ENCODE results near the gene ZNF507.

Gene ZNF507

DNA sequence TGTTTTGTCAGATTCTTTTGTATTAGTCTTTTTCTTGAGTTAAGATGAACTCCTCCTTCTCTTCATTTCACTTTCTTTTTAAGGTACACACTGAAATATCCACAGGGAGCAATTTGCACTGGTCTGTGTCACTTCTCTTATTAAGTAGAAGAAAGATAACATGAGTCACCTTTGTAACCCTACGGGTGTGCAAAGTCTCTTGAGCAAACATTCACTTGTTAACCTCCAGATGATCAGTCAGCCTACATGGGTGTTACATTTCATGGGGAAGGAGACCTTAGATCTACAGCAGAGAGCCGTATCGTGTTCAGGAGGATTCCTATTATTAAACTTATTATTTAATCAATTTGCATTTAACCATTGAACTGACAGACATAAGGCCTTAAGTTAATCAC lies 5.1 kb downstream of the ZNF507 start:
- TF ChIP-seq PAX5 (IDR thresholded peaks at IDR 0.05; ENCODE audit: insufficient read depth, low read length, severe bottlenecking) (no peak), POU2F2 (IDR thresholded peaks at IDR 0.05; ENCODE audit: low read depth, low read length) (no peak), TAF1 (IDR thresholded peaks at IDR 0.05; ENCODE audit: low read depth, low read length) (no peak), SPI1 (IDR thresholded peaks at IDR 0.05; ENCODE audit: low read depth, low read length) (no peak), POLR2AphosphoS5 (IDR thresholded peaks at IDR 0.05; ENCODE audit: low read depth, low read length) (no peak), POLR2A (IDR thresholded peaks at IDR 0.05; ENCODE audit: low read depth, low read length) (no peak)
- FAIRE-seq (no peak), DNase-seq (ENCODE audit: insufficient read length, low spot score) (no peak)

DNA sequence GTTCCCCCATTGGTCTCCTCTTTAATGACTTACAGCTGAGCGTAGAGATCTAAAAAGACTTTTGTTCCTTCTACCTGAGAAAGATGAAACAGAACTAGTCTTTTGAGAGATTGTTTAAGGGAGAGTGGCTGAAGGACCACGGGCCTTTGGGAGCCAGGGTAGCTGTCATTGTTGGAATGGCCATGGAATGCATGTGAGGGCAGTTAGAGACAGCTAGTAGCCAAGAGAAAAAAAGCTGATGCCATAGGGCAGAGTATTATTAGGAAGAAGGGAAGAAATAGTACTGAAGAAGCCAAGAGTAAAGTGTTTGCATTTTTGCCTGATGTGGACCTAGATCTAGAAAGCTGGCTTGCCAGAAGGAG lies 5.6 kb downstream of the ZNF507 start:
- no peak for DNase-seq (ENCODE audit: insufficient read length, low spot score)
- FAIRE-seq: no peak
- no peak for TF ChIP-seq POLR2A (IDR thresholded peaks at IDR 0.05; ENCODE audit: low read depth, low read length)
- no peak for TF ChIP-seq POU2F2 (IDR thresholded peaks at IDR 0.05; ENCODE audit: low read depth, low read length)
- TF ChIP-seq PAX5 (IDR thresholded peaks at IDR 0.05; ENCODE audit: insufficient read depth, low read length, severe bottlenecking): no peak
- TF ChIP-seq TAF1 (IDR thresholded peaks at IDR 0.05; ENCODE audit: low read depth, low read length): no peak
- no peak for TF ChIP-seq SPI1 (IDR thresholded peaks at IDR 0.05; ENCODE audit: low read depth, low read length)
- no peak for TF ChIP-seq POLR2AphosphoS5 (IDR thresholded peaks at IDR 0.05; ENCODE audit: low read depth, low read length)

DNA sequence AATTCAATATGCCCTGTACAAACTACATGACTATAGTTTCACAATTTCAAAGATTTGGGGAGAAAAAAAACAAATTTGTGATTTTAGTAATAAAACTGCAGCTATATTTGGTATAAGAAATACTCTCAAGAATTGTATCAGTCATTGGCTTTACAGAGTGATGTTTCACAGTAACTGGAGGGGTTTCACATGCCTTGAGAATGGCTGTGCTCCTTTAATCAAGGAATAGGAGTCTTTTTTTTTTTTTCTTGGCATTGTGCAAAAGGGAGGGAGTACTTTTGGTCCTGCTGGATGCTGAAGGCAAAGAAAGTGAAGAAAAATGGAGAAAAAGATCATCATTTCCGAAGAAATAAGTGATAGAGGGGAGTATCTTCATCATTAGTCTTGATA lies 6.8 kb downstream of the ZNF507 start:
- FAIRE-seq (no peak), DNase-seq (ENCODE audit: insufficient read length, low spot score) (no peak)
- TF ChIP-seq TAF1 (IDR thresholded peaks at IDR 0.05; ENCODE audit: low read depth, low read length): no peak
- no peak for TF ChIP-seq PAX5 (IDR thresholded peaks at IDR 0.05; ENCODE audit: insufficient read depth, low read length, severe bottlenecking)
- TF ChIP-seq POLR2AphosphoS5 (IDR thresholded peaks at IDR 0.05; ENCODE audit: low read depth, low read length): no peak
- TF ChIP-seq POLR2A (IDR thresholded peaks at IDR 0.05; ENCODE audit: low read depth, low read length): no peak
- TF ChIP-seq POU2F2 (IDR thresholded peaks at IDR 0.05; ENCODE audit: low read depth, low read length): no peak
- no peak for TF ChIP-seq SPI1 (IDR thresholded peaks at IDR 0.05; ENCODE audit: low read depth, low read length)

DNA sequence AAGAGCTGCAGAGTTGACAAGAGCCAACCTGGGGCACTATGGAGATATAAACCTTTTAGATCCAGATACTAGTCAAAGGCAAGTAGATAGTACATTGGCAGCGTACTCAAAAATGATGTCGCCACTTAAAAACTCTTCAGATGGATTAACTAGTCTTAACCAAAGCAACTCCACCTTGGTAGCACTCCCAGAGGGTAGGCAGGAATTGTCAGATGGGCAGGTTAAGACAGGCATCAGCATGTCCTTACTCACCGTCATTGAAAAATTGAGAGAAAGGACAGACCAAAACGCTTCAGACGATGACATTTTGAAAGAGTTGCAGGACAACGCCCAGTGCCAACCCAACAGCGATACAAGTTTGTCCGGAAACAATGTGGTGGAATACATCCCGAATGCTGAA lies 8.9 kb downstream of the ZNF507 start:
- FAIRE-seq (no peak), DNase-seq (ENCODE audit: insufficient read length, low spot score) (no peak)
- TF ChIP-seq SPI1 (IDR thresholded peaks at IDR 0.05; ENCODE audit: low read depth, low read length) (no peak), POLR2A (IDR thresholded peaks at IDR 0.05; ENCODE audit: low read depth, low read length) (peak; percentile 14; the same call in 1 of the 2 replicates)

DNA sequence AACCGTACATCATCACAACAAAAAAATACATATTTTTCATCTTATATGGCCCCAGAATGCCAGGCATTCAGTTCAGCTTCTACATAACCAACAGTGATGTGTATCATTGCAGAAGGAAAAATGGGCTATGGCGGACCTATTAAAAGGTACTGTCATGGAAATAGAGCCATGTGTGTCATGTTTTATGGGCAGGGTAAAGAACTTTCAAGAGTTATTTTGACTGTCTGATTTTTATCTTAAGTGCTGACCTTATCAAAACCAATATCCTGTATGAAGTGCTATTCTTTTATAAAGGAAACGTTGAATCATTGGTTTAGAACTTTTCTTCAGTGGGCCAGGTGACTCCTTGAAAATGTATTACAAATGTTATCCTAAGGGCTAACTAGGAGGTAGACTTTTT lies 9.9 kb downstream of the ZNF507 start:
- no peak for DNase-seq (ENCODE audit: insufficient read length, low spot score)
- no peak for FAIRE-seq
- no peak for TF ChIP-seq SPI1 (IDR thresholded peaks at IDR 0.05; ENCODE audit: low read depth, low read length)

DNA sequence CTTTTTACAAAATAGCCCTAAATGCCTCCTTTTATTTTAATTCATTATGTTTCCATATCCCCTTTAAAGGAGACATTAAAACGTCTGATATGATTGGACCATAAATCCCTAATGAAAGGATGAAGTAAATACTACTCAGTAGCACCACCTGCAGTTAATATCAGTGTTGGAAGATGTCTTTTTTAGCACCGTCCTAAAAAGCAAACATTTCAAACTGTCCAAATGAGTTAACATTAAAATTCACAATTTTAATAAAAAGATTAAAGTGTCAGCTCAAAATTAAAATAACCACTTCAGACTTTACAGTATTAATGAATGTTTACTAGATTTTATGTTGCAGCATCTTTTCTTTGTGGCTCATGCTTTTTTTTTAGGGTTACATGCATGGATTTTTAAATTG lies 12.3 kb downstream of the ZNF507 start:
- no peak for DNase-seq (ENCODE audit: insufficient read length, low spot score)
- FAIRE-seq: no peak
- TF ChIP-seq TAF1 (IDR thresholded peaks at IDR 0.05; ENCODE audit: low read depth, low read length) (no peak), PAX5 (IDR thresholded peaks at IDR 0.05; ENCODE audit: insufficient read depth, low read length, severe bottlenecking) (no peak)

DNA sequence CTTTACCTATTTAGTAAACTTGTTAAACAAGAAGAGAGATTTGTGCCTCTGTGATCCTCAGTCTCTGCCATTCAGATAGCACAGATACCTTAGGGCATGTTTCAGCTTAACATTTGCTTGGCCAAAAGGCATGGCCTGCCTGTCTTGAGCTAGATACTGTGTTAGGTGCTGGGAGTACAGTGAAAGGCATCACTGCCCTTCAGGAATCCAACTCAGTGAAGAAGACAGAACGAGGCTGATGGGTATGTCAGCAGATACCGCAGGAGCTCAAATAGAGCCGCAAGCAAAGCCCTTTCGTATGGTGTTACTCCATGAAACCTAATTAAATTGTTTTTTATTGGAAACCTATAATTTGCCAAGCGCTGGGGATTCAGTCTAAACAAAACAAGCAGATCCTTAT lies 12.9 kb downstream of the ZNF507 start:
- no peak for DNase-seq (ENCODE audit: insufficient read length, low spot score)
- TF ChIP-seq POLR2AphosphoS5 (IDR thresholded peaks at IDR 0.05; ENCODE audit: low read depth, low read length) (no peak), SPI1 (IDR thresholded peaks at IDR 0.05; ENCODE audit: low read depth, low read length) (no peak), POLR2A (IDR thresholded peaks at IDR 0.05; ENCODE audit: low read depth, low read length) (no peak), TAF1 (IDR thresholded peaks at IDR 0.05; ENCODE audit: low read depth, low read length) (no peak), POU2F2 (IDR thresholded peaks at IDR 0.05; ENCODE audit: low read depth, low read length) (no peak), PAX5 (IDR thresholded peaks at IDR 0.05; ENCODE audit: insufficient read depth, low read length, severe bottlenecking) (no peak)
- FAIRE-seq: no peak

DNA sequence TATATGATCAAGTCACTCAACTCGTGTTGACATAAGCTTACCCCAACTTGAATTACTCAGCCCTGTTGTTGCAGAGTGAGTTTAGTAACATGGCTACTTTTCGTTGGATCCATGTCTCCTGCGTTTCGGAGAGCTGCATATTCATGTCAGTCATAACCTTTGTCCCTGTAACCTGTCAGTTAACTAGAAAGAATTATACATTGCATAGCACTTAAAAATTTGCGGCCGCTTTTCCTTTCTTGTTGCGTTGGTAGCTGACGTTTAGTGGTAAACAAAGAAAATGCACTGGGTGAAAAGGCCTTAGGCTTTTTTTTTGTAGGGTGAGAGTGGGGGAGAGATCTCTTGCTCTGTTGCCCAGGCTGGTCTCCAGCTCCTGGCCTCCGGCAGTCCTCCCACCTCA lies 14.2 kb downstream of the ZNF507 start:
- FAIRE-seq: peak; percentile 48

DNA sequence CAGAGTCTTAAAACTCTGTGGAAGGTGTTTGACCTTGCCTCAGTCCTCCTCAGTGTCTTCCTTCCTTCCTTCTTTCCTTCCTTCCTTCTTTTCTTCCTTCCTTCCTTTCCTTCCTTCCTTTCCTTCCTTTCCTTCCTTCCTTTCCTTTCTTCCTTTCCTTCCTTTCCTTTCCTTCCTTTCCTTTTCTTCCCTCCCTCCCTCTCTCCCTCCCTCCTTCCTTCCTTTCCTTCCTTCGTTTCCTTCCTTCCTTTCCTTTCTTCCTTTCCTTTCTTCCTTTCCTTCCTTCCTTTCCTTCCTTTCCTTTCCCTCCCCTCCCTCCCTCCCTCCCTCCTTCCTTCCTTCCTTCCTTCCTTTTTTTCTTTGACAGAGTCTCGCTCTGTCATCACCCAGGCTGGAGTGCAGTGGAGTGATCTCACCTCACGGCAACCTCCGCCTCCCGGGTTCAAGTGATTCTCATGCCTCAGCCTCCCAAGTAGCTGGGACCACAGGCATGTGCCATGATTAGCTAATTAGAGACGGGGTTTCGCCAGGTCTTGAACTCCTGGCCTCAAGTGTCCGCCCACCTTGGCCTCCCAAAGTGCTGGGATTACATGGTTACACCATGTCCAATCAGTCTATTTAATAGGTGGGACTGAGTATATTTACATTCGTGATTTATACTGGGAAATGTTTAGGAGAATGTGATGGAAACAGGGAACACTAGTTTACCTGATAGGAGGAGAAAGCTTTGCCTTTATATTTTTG lies 16.3 kb downstream of the ZNF507 start:
- no peak for TF ChIP-seq POLR2A (IDR thresholded peaks at IDR 0.05; ENCODE audit: low read depth, low read length)
- no peak for TF ChIP-seq POLR2AphosphoS5 (IDR thresholded peaks at IDR 0.05; ENCODE audit: low read depth, low read length)
- TF ChIP-seq TAF1 (IDR thresholded peaks at IDR 0.05; ENCODE audit: low read depth, low read length): no peak
- no peak for TF ChIP-seq SPI1 (IDR thresholded peaks at IDR 0.05; ENCODE audit: low read depth, low read length)
- no peak for TF ChIP-seq POU2F2 (IDR thresholded peaks at IDR 0.05; ENCODE audit: low read depth, low read length)
- no peak for TF ChIP-seq PAX5 (IDR thresholded peaks at IDR 0.05; ENCODE audit: insufficient read depth, low read length, severe bottlenecking)
- FAIRE-seq (no peak), DNase-seq (ENCODE audit: insufficient read length, low spot score) (no peak)

More for the DNA sequence above, 14.2 kb downstream of the ZNF507 start:
- TF ChIP-seq POU2F2 (IDR thresholded peaks at IDR 0.05; ENCODE audit: low read depth, low read length): no peak
- no peak for TF ChIP-seq TAF1 (IDR thresholded peaks at IDR 0.05; ENCODE audit: low read depth, low read length)
- TF ChIP-seq POLR2AphosphoS5 (IDR thresholded peaks at IDR 0.05; ENCODE audit: low read depth, low read length): no peak
- no peak for TF ChIP-seq PAX5 (IDR thresholded peaks at IDR 0.05; ENCODE audit: insufficient read depth, low read length, severe bottlenecking)
- no peak for TF ChIP-seq POLR2A (IDR thresholded peaks at IDR 0.05; ENCODE audit: low read depth, low read length)
- TF ChIP-seq SPI1 (IDR thresholded peaks at IDR 0.05; ENCODE audit: low read depth, low read length): no peak
- no peak for DNase-seq (ENCODE audit: insufficient read length, low spot score)

DNA sequence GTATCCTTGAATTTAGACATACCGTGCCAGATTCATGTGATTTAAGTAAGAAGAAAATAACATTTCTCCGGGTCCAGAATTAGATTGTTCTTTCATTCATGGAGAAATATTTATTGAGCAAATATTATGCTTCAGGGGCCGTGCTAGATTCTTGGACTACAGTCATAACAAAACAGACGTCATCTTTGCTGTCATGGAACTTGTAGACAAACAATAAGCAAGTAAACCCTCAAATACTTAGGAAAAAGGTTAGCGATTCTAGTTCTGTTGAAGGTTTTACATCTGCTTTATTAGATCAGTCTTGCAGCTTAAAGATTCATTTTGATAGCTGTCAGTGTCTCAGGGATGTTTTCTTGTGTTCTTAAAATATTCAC lies 16.9 kb downstream of the ZNF507 start:
- FAIRE-seq: no peak
- TF ChIP-seq PAX5 (IDR thresholded peaks at IDR 0.05; ENCODE audit: insufficient read depth, low read length, severe bottlenecking) (no peak), POU2F2 (IDR thresholded peaks at IDR 0.05; ENCODE audit: low read depth, low read length) (no peak), SPI1 (IDR thresholded peaks at IDR 0.05; ENCODE audit: low read depth, low read length) (no peak), TAF1 (IDR thresholded peaks at IDR 0.05; ENCODE audit: low read depth, low read length) (no peak), POLR2AphosphoS5 (IDR thresholded peaks at IDR 0.05; ENCODE audit: low read depth, low read length) (no peak), POLR2A (IDR thresholded peaks at IDR 0.05; ENCODE audit: low read depth, low read length) (no peak)
- no peak for DNase-seq (ENCODE audit: insufficient read length, low spot score)

Measured in GM12891 (cell line).